NB4 (cell line): ENCODE measurements around the gene DNAH9.

Source experiments
- CTCF ChIP-seq: IDR thresholded peaks from one replicate; pipeline ENCODE4 v1.5.1; 2012; ENCODE audit warnings: low read depth, low read length
- POLR2A ChIP-seq: IDR thresholded peaks from 2 replicates; pipeline ENCODE4 v1.6.1; 2011; ENCODE audit warnings: mild to moderate bottlenecking; ENCODE audit not compliant: insufficient read length; ENCODE audit errors: extremely low read depth

- TF ChIP-seq CTCF (no peak), POLR2A (no peak)
Measured at GRCh38 chr17:11898526-11899235, 300.4 kb downstream of the DNAH9 start.
